ENCODE results near the gene YRDC. TPM values are rescaled to one million over a fixed set of nuclear protein-coding genes. Genes with fewer than 3 reads are reported as not detected.

YRDC gene
- total and polyA plus RNA-seq, 3 donors from 2014 or later, result 39.7 to 46.7 (median 42.8) TPM

DNA sequence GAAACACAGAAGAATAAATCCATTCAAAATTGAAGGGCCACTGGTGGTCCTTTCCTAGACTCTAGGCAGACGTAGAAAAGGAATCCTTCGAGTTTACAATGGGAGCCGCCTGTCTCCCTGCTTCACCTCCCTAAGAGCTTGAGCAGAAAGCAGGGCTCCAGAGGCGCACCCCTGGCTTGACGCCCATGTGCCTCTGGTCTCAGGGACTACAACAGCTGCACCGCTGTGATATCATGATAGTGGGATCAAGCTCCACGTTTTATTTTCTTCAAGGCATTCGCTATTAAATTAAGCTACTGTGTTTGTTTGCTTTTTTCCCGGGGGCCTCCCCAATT is 821 bp downstream of the YRDC start:
- WGBS, 2 donors, result 6 to 7% methylated on average over 9 of the region's 9 CpGs

DNA sequence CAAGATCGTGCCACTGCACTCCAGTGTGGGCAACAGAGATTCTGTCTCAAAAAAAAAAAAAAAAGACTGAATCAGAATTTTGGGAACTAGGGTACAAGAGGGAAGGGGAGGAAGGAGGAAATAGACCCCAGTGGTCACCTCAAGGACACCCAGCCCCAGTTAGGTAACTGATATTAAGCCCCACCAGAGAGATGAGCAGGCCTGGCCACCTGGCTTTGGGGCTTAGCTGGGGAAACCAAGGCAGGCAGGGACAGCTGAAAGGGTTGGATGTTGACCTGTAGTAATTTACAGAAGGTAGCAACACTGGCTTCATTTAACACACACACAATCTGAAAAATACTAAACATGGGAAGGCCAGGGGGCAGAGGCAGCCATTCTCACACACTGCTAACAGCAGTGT is 5.6 kb downstream of the YRDC start:
- H3K4me3 ChIP-seq, result no peak overlapping the region
- no peaks in the 10 kb centered on the region for H3K9me3 ChIP-seq
- DNase-seq, result no peak
- H3K36me3 ChIP-seq (ENCODE audit: low read depth, missing control alignments), result no peaks in the 10 kb centered on the region
- 90 to 92% methylated on average over 1 of the region's 1 CpG for WGBS, 2 donors
- intact Hi-C loops (cut with DNase I; ENCODE audit: low total_unique reads), result no loop called here
- TF ChIP-seq POLR2A (IDR thresholded peaks at IDR 0.05), result no peak
- TF ChIP-seq, protein P1, sequence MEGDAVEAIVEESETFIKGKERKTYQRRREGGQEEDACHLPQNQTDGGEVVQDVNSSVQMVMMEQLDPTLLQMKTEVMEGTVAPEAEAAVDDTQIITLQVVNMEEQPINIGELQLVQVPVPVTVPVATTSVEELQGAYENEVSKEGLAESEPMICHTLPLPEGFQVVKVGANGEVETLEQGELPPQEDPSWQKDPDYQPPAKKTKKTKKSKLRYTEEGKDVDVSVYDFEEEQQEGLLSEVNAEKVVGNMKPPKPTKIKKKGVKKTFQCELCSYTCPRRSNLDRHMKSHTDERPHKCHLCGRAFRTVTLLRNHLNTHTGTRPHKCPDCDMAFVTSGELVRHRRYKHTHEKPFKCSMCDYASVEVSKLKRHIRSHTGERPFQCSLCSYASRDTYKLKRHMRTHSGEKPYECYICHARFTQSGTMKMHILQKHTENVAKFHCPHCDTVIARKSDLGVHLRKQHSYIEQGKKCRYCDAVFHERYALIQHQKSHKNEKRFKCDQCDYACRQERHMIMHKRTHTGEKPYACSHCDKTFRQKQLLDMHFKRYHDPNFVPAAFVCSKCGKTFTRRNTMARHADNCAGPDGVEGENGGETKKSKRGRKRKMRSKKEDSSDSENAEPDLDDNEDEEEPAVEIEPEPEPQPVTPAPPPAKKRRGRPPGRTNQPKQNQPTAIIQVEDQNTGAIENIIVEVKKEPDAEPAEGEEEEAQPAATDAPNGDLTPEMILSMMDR (IDR thresholded peaks at IDR 0.05), result no peak
- no peak overlapping the region for H3K27ac ChIP-seq
- H3K27me3 ChIP-seq, result no peaks in the 10 kb centered on the region
- peaks cover 20% of the 10 kb centered on the region for H3K4me1 ChIP-seq

More for the DNA sequence above, 821 bp downstream of the YRDC start:
- H3K9me3 ChIP-seq, result no peaks in the 10 kb centered on the region
- intact Hi-C loops (cut with DNase I; ENCODE audit: low total_unique reads), result no loop called here
- peak overlapping the region; percentile 86 to 93 for H3K4me3 ChIP-seq
- peak overlapping the region; percentile 48 to 98 for H3K27ac ChIP-seq
- DNase-seq, result no peak
- no peaks in the 10 kb centered on the region for H3K27me3 ChIP-seq
- no peaks in the 10 kb centered on the region for H3K36me3 ChIP-seq (ENCODE audit: low read depth, missing control alignments)
- peaks cover 42% of the 10 kb centered on the region for H3K4me1 ChIP-seq
- TF ChIP-seq, protein P1 (IDR thresholded peaks at IDR 0.05), result no peak
- no peak for TF ChIP-seq POLR2A (IDR thresholded peaks at IDR 0.05)

DNA sequence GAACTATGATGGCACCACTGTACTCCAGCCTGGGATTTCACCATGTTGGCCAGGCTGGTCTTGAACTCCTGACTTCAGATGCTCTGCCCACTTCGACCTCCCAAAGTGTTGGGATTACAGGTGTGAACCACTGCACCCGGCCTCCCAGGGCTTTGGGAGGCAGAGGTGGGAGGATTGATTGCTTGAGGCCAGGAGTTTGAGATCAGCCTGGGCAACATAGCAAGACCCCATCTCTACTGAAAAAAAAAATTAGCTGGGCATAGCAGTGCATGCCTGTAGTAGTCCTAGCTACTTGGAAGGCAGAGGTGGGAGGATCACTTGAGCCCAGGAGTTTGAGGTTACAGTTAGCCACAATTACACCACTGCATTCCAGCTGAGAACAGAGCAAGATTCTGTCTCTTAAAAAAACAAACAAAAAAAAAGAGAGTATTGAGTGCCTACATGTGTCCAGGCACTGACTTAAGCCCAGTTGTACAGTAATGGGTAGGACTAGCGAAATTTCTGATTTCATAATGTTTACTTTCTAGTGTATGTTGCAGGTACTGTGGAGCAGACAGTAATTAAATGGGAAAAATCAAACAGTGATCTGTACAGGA is 10.2 kb downstream of the YRDC start:
- Histone ChIP-seq H3K4me3 (no peak overlapping the region), H3K27ac (no peak overlapping the region), H3K27me3 (no peaks in the 10 kb centered on the region), H3K4me1 (peaks cover 11% of the 10 kb centered on the region), H3K9me3 (no peaks in the 10 kb centered on the region), H3K36me3 (ENCODE audit: low read depth, missing control alignments) (no peaks in the 10 kb centered on the region)
- intact Hi-C loops (cut with DNase I; ENCODE audit: low total_unique reads), result no loop called here
- TF ChIP-seq POLR2A (IDR thresholded peaks at IDR 0.05), result no peak
- TF ChIP-seq, protein P1 (IDR thresholded peaks at IDR 0.05), result no peak
- 89 to 93% methylated on average over 3 of the region's 3 CpGs for WGBS, 2 donors
- DNase-seq, result no peak

DNA sequence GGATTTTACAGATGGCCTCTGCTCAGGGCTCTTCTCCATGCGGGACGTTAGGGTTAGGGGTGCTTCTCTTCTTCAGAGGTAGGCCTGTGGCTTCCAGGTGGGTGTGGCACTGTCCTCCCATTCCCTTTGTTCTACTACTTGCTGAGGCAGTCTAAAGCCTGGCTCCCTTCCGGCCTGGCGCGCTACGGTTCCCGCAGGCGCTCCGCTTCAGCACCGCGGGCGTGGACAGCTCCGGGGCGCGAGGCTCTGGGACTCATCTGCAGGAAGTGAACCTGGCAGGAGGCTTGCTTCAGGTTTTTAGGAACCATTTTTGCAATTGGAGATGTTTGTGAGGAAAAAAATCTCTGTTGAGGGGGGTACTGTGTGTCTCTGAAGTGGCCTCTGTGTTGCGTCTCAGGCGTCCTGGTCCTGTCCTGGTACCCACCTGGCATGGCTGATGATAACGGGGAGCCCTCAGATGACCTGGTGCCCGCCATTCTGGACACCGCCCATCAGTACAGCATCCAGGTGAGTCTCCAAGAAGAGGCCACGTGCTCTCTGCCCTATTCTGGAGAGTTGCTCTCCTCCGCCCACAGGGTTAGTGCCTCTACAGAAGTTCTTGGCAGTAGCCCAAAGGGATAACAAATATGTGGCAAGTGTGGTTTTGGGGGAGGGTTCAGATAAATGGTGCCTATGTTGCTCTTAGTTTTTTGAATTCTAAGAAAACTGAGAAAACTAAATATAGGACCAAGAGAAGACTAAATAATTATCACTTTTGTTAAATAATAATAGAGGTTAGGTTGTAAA is 12.5 kb downstream of the YRDC start:
- Histone ChIP-seq H3K4me3 (peak overlapping the region in 1 of 2 donors; percentile 53), H3K36me3 (ENCODE audit: low read depth, missing control alignments) (no peaks in the 10 kb centered on the region), H3K27me3 (no peaks in the 10 kb centered on the region), H3K27ac (no peak overlapping the region), H3K9me3 (no peaks in the 10 kb centered on the region), H3K4me1 (peaks cover 11% of the 10 kb centered on the region)
- TF ChIP-seq, protein P1 (IDR thresholded peaks at IDR 0.05), result no peak
- TF ChIP-seq POLR2A (IDR thresholded peaks at IDR 0.05), result no peak
- 21 to 23% methylated on average over 21 to 22 of the region's 22 CpGs for WGBS, 2 donors
- peak; percentile 78 for DNase-seq
- intact Hi-C loops (cut with DNase I; ENCODE audit: low total_unique reads), result no loop called here

Data from testis (tissue), 3 donors.